GM19452 (cell line): ENCODE results near the gene NAIF1.
"Not testable (repeated sequence)": the region's sequence is repeated elsewhere in the genome, so short reads cannot be mapped to it uniquely, and the experiment has no call there.

Source experiments
- ATAC-seq: cut with Tn5 transposase; IDR thresholded peaks from one replicate; pipeline ENCODE4 v1.9.1; 2021; ENCODE audit not compliant: unreplicated experiment

Gene NAIF1

DNA sequence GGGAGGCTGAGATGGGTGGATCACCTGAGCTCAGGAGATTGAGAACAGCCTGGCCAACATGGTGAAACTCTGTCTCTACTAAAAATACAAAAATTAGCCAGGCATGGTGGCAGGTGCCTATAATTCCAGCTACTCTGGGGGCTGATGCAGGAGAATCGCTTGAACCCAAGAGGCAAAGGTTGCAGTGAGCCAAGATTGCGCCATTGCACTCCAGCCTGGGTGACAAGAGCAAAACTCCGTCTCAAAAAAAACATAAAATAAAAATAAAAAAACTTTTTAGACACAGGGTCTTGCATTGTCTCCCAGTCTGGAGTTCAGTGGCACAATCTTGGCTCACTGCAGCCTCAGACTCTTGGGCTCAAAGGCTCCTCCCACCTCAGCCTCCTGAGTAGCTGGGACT is 30.6 kb downstream of the NAIF1 start:
- ATAC-seq, result not testable (repeated sequence)

DNA sequence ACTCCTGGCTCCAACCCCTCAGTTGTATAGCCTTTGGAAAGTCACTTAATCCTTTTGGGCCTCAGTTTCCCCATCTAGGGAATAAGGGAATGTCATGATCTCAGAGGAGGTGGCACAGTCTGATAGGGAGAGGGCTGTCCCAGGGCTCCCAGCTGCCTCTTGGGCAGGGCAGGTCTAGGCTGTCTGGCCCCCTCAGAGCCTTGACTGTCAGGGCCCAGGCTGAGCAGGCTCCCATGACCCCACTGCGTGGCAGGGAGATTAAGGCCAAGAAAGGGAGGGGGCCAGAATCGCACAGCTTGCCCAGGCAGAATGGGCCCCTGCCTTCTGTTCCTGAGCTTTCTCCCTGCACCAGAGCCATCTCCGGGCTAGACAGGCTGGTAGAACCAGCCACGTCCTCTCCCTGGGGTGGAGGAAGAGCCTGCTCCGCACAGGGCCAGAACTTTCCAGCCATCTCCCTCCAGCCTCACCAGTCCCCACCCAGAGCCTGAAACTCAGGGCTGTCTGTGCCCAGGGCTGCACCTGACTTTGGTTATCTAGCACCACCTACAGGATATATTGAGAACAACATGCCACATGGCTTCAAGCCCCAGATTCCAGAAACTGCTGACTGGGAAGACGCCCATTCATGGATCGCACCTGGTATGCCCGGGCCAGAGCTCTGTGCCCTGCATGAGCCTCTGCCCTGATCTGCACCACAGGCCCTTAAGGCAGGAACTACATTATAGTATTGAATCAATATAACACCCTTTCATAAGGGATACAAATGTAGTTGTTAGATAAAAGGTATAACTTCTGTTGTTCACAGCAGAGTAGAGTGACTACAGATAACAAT is 32.1 kb downstream of the NAIF1 start:
- no peak for ATAC-seq

GRCh38 chr9:128033609-128034008 is 33.5 kb downstream of the NAIF1 start:
- ATAC-seq, result no peak

DNA sequence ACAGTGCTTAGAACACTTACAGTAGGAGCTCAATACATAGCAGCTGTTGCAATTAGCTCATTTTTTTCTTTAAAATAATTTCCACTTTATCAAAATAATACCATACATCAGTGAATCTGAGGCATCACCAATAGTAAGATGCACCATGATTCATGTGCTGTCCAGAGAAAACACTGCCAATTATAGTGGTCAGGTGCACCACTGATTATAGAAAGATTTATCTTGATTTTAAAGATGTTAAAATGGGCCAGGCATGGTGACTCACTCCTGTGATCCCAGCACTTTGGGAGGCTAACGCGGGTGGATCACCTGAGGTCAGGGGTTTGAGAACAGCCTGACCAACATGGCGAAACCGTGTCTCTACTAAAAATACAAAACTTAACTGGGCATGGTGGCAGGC is 39.4 kb downstream of the NAIF1 start:
- no peak for ATAC-seq

GRCh38 chr9:128026773-128027541 is 40.2 kb downstream of the NAIF1 start:
- no peak for ATAC-seq

- peak; percentile 54 for ATAC-seq
Measured at GRCh38 chr9:128026255-128026772, 40.8 kb downstream of the NAIF1 start.

DNA sequence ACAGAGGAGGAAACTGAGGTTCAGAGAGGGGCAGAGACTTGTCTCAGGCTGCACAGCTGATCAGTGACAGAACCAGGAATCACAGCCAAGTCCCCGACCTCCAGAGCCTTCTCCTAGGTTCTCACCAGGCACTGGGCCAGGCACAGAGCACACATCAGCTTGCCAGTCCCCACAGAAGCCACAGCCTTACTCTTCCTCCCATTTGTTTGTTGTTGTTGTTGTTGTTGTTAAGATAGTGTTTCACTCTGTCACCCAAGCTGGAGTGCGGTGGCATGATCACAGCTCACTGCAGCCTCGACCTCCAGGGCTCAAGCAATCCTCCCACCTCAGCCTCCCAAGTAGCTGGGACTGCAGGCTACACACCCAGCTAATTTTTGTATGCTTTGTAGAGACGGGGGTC is 41.4 kb downstream of the NAIF1 start:
- no peak for ATAC-seq

- no peak for ATAC-seq
Measured at GRCh38 chr9:128024761-128025308, 42.3 kb downstream of the NAIF1 start.

GRCh38 chr9:128023671-128024070 is 43.4 kb downstream of the NAIF1 start:
- not testable (repeated sequence) for ATAC-seq

- ATAC-seq, result no peak
Measured at GRCh38 chr9:128022886-128023285, 44.2 kb downstream of the NAIF1 start.

DNA sequence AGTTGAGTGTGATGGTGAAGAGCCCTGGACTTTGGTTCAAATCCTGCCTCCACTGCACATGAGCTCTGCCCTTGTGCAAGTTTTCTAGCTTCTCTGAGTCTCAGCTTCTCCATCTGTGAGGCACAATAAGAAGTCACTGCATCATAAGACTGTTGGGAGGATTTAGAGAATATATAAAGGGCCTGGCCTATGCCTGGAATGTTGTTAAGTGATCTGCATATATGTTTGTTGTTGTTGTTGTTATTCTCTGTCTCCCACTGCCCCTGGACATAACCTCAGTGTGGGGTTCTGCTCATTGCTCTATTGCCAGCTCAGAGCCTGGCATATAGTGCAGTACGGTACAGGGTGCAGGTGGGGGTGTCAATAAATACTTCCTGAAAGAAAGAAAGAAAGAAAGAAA is 46.0 kb downstream of the NAIF1 start:
- ATAC-seq, result no peak

- ATAC-seq, result no peak
Measured at GRCh38 chr9:128020692-128021091, 46.4 kb downstream of the NAIF1 start.

- no peak for ATAC-seq
Measured at GRCh38 chr9:128015696-128016095, 51.4 kb downstream of the NAIF1 start.
